ENCODE results near the gene PLK5.
"Not testable (repeated sequence)": the region's sequence is repeated elsewhere in the genome, so short reads cannot be mapped to it uniquely, and the experiment has no call there.

PLK5 gene

DNA sequence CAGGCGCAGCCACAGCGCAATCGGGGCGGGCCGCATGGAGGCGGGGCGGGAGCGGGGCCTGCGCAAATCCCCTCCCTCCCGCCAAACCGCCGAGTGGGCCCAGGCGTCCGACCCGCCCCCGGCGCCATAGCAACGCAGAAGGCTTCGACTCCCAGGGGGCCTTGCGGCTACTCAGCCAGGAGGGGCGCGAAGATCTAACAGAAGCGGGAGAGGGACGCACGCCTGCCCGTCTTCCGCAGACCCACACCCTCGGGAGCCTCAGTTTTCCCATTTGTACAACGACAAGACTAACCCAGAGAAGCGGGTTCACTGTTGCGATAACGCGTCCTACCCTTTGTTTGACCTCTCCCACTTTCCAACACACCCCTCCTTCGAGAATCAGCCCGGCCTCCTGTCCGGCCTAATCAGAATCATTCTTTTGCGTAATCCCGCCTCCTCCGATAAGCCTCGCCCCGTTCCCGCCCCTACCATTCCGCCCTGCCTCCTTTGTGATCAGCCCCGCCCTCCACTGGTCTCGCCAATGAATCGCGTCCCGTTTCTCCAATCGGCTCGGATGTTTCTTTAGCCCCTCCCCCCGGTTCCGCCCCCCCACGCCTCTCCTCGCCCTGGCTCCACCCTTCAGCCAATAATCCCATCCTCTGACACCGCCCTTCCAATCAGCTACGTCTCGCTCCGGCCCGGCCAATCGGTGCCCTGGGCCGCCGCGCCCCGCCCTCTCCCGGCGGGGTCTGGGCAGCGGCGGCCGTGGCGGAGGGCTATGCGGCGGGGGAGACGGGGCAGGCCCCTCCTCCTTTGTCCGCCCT, 33.4 kb upstream of the PLK5 start, which contains the start of gene PCSK4:
Gene PCSK4, minus strand, starts transcription at position 40 of the 803 bp plus-strand sequence. Its CDS starts 4 bp downstream, at position 36.
- in situ Hi-C loops (cut with HindIII; ENCODE audit: low sequenced_read_pairs) = no loop called here

DNA sequence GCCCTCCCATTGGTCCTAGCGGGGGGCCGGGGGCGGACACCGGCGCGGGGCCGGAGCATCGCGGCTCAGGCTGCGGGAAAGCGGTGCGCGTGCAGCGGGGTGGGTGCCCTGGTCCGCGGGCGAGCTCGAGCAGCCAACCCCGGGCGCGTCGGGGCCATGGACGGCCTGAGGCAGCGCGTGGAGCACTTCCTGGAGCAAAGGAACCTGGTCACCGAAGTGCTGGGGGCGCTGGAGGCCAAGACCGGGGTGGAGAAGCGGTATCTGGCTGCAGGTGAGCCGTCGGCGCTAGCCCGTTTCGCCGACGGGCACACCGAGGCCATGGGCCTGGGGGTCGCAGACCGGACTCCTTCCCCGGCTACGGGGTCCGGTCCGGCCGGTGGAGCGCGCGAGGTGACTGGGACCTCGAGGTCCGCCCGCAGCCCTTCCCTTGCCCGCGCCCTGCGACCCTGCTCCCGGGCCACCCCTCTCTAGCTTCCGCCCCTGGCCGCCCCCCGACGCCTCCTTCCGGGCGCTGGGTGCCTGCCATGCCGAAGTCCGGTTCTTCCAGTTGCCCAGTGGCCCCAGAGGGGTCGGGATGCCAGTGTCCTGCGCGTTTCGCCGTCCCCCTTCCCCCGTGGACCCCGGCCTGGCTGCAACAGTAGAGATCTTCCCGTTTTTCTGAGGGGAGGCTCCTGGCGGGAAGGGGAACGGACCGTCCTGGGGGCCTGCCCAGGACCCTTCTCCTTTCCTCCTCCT, 32.6 kb upstream of the PLK5 start, which contains the start of gene REEP6:
Gene REEP6, plus strand, starts transcription at position 68 of the 735 bp plus-strand sequence. Its CDS starts 89 bp downstream, at position 157.
- in situ Hi-C loops (cut with HindIII; ENCODE audit: low sequenced_read_pairs) = no loop called here

DNA sequence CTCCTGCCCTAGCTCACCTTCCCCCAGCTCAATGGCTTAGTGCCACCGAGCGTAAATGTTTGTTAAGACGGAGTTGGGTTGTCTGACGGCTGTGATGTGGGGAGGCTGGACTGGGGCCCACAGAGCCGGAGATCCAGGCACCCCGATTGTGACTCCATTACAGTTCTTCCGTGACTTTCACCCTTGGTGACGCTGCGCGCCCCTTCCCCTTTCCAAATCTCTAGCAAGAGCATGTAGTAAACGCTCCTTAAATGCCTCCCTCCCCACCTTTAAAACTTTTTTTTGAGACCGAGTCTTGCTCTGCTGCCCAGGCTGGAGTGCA, 32.1 kb upstream of the PLK5 start:
- in situ Hi-C loops (cut with HindIII; ENCODE audit: low sequenced_read_pairs) = no loop called here

GRCh38 chr19:1492474-1493006, 31.3 kb upstream of the PLK5 start:
- in situ Hi-C loops (cut with HindIII; ENCODE audit: low sequenced_read_pairs) = no loop called here

- in situ Hi-C loops (cut with HindIII; ENCODE audit: low sequenced_read_pairs) = no loop called here
These were observed 29.6 kb upstream of the PLK5 start for GRCh38 chr19:1494115-1494815.

DNA sequence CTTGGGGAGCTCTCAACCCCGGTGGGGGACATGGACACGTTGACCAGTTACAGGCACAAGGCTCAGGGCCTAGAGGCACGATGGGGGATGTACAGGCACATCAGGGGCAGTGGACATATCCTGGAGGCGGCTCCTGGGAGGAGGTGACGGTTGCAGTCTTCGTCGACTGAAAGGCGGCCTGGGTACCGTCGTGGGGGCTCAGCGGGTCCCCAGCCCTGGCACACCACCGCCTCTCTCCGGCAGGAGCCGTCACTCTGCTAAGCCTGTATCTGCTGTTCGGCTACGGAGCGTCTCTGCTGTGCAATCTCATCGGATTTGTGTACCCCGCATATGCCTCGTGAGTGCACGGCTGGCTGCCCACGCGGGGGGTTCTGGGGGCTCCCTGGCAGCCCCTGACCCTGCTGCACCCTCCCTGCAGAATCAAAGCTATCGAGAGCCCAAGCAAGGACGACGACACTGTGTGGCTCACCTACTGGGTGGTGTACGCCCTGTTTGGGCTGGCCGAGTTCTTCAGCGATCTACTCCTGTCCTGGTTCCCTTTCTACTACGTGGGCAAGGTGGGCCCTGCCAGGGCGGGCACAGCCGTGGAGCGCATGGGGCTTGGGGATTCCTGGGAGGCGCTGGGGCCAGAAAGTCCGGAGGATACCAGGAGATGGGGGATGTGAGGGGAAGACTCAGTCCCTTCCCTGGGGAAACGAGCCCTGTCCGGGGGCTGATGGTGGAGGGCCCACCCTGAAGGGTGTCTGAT, 28.7 kb upstream of the PLK5 start:
- in situ Hi-C loops (cut with HindIII; ENCODE audit: low sequenced_read_pairs) = no loop called here

DNA sequence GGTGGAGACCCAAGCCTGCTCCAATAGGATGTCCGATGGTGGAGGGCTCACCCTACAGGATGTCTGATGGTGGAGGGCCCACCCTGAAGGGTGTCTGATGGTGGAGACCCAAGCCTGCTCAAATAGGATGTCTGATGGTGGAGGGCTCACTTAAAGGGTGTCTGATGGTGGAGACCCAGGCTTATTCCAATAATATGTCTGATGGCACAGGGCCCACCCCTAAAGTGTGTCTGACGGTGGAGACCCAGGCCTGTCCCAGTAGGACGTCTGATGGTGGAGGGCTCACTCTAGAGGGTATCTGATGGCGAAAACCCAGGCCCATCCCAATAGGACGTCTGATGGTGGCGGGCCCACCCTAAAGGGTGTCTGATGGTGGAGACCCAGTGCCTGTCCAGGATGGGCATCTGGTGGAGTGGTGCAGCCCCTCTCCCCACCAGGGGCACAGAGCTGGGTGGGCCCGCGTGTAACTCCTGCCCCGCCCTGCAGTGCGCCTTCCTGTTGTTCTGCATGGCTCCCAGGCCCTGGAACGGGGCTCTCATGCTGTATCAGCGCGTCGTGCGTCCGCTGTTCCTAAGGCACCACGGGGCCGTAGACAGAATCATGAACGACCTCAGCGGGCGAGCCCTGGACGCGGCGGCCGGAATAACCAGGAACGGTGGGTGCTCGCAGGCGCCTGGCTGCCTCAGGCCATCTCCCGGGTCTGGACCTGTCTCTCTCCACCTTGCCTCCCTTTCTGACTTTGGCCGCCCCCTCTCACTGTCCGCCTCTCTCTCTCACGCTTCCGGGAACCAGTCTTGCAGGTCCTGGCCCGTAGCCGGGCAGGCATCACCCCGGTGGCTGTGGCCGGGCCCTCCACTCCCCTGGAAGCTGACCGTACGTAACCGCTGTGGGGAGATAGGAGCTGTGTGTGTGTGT, 27.8 kb upstream of the PLK5 start:
- in situ Hi-C loops (cut with HindIII; ENCODE audit: low sequenced_read_pairs) = no loop called here

- in situ Hi-C loops (cut with HindIII; ENCODE audit: low sequenced_read_pairs) = no loop called here
These were observed 26.9 kb upstream of the PLK5 start for GRCh38 chr19:1496714-1497577.

- in situ Hi-C loops (cut with HindIII; ENCODE audit: low sequenced_read_pairs) = no loop called here
These were observed 26.2 kb upstream of the PLK5 start for GRCh38 chr19:1497578-1498235.

- in situ Hi-C loops (cut with HindIII; ENCODE audit: low sequenced_read_pairs) = not testable (repeated sequence)
These were observed 24.6 kb upstream of the PLK5 start for GRCh38 chr19:1499231-1499630.

DNA sequence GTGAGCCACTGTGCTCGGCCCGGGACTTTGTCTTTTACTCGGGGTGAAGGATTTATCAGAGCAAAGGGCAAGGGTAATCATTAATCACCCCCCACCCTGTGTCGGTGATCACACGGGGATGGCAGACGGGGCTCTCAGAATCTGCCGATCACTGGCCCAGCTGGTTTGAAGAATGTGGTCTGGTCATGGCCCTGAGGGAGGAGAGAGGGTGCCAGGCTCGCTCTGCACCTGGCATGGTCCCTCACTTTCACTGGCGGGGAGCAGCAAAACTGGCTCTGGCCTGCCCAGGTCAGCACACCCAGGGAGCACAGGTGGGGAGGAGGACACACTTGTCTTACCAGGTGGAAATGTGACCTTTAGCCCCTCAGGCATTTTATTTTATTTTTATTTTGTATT, 22.7 kb upstream of the PLK5 start:
- in situ Hi-C loops (cut with HindIII; ENCODE audit: low sequenced_read_pairs) = no loop called here

GRCh38 chr19:1502433-1503088, 21.3 kb upstream of the PLK5 start:
- in situ Hi-C loops (cut with HindIII; ENCODE audit: low sequenced_read_pairs) = no loop called here

GRCh38 chr19:1503089-1503924, 20.6 kb upstream of the PLK5 start:
- in situ Hi-C loops (cut with HindIII; ENCODE audit: low sequenced_read_pairs) = no loop called here

DNA sequence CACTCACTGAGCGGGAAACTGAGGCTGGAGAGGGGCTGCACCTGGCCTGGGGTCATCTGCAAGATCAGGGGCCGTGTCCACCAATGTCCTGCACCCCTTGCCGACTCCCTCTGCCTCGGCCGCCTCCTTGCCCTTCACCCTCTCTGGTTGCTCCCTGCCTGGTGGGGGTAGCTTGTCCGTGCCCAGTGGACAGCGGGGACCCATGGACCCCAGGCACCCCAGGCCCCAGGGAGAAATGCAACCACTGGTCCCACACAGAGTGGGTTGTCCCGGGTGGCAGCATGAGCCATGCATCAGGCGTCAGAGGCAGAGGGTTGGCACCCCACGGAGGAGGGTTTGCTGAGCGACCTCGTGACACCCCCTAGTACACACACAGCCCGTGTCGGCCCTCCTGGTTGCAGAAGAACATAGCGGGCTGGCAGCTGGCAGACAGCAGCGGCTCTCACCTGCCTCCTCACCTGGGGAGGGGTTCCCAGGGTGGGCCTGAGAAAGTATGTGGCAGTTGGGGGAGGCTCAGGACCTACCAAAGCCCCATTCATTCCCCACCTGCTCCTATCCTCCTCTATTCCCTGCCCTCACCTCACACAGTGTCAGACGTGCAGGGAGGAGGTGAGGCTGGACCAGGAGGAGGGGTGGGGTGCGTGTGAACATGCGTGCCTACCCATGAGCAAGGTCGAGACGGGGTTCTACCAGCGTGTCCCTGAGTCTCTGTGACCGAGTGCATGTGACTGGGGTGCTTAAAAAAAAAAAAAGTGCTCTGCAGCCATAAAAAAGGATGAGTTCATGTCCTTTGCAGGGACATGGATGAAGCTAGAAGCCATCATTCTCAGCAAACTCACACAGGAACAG, 19.7 kb upstream of the PLK5 start:
- in situ Hi-C loops (cut with HindIII; ENCODE audit: low sequenced_read_pairs) = no loop called here

DNA sequence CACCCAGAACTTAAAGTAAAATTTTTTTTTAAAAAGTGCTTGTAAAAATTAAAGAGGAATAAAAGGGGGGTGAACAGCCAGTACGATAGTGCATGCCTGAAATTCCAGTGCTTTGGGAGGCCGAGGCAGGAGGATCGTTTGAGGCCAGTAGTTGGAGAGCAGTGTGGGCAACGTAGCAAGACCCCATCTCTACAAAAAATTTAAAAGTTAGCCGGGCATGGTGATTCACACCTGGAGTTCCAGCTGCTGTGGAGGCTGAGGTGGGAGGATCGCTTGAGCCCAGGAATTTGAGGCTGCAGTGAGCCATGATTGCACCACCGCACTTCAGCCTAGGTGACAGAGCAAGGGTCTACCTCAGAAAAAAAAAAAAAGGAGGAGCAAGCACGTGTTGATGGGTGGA, 18.9 kb upstream of the PLK5 start:
- in situ Hi-C loops (cut with HindIII; ENCODE audit: low sequenced_read_pairs) = no loop called here

Measured in endothelial cell of hepatic sinusoid (primary cell).